ENCODE data around the gene ZDHHC22.

The ZDHHC22 gene

DNA sequence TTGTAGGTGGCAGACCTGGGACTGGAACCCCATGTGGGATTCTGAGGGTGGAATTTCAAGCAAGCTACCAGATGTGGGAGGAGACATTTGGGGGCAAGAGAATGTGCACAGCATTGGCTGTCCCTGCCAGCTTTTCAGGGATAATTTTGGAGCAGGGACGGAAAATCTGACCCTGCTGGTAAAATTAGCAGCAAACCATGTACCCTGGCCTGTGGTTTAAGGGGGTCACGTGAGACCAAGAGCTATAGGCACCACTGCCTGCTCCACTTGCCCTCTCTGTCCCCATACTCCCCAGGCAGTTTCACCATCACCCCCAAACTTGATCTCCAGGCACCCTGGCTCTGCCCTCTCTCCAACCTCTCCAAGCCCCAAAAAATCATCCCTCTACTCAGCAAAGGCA lies 13.5 kb upstream of the ZDHHC22 start:
- no peak for DNase-seq

GRCh38 chr14:77154421-77154820 lies 12.8 kb upstream of the ZDHHC22 start:
- no peak for DNase-seq

- DNase-seq = no peak
These were observed 12.2 kb upstream of the ZDHHC22 start for GRCh38 chr14:77153802-77154201.

DNA sequence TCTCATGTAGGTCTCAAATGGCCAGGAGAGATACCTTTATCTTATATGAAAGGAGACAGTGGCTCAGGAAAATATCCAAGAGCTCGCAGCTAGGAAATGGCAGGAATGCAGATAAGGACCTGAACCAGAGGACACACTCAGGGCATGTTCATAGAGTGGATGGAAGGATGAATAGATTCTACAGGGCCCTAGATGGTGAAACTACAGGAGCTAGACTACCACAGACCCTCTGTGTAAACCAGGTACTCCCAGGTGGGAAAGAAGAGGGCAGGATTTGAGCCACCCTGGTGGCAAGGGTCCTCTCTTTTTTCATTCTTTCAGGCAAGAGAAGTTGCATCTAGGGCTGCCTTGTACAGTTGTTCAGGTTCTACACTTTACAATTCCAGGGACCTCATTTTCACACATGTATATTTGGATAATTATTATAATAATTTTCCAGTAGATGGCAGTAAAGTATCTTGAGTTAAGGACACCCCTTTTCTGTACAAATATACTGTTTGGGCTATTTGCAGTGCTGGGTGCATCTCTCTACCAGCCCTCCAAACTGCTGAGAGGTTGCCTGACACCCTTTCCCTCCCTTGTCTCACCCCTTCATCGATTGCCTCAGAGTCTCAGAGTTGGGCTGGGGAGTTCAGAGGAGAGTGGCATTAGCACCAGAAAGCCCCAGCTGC lies 10.5 kb upstream of the ZDHHC22 start:
- DNase-seq = peak; percentile 30 to 74 (median 72)

- DNase-seq = peak in 2 of 3 donors; percentile 34 to 49
These were observed 9.7 kb upstream of the ZDHHC22 start for GRCh38 chr14:77151245-77151644.

- no peak for DNase-seq
These were observed 7.1 kb upstream of the ZDHHC22 start for GRCh38 chr14:77148510-77149231.

GRCh38 chr14:77145975-77146740 lies 4.6 kb upstream of the ZDHHC22 start:
- DNase-seq = no peak

- no peak for DNase-seq
These were observed 3.0 kb upstream of the ZDHHC22 start for GRCh38 chr14:77144412-77145115.

DNA sequence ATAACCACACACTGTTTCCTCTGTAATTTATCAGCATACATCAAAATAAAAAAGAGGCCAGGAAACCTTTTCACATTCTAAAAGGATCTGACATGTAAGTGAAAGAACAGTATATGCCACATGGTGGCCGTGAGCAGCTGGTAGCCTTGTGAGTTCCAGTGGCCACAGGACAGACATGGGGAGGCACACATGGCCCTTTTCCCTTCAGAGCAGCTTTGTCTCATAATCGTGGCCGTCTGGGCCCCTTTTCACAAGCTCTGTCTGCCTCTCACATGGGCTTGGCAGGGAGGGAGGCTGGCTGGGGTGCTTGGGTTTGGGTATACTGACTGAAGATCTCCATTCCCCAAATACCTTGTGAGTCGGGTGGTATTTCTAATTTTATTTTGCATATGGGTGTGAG lies 1.5 kb upstream of the ZDHHC22 start:
- DNase-seq = no peak

DNA sequence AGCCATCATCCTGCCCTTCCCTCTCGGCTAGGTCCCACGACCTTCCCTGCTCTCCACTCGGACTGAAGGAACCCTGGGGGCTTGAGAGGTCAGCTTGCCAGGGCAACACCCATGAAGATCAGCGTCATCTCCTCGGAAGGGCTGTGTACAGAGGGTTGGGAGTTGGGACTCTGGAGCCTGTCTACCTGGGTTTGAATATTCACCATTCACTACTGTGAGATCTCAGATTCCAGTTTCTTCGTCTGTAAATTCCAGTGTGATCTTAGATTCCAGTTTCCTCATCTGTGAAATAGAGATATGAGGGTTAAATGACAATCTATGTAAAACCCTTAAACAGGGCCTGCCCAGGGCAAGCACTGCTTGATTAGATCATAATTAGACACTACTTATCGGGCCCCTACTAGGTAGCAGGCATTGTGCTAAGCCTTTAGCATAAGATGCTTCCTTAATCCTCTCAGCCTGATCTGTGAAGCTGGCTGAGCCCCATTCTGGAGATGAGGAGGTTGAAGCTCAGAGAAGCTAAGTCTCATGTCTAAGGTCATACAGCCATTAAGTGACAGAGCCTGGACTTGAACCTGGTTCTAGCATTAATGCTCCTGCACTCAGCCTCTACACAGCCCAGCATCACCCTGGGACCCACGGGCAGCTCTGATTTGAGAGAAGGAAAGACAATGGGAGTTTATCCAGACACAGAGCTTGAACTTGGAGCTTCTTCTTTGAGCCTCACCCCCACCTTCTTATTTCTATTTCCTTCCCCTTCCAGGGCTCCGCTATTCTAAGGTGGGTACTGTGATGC lies 612 bp upstream of the ZDHHC22 start:
- DNase-seq = no peak

DNA sequence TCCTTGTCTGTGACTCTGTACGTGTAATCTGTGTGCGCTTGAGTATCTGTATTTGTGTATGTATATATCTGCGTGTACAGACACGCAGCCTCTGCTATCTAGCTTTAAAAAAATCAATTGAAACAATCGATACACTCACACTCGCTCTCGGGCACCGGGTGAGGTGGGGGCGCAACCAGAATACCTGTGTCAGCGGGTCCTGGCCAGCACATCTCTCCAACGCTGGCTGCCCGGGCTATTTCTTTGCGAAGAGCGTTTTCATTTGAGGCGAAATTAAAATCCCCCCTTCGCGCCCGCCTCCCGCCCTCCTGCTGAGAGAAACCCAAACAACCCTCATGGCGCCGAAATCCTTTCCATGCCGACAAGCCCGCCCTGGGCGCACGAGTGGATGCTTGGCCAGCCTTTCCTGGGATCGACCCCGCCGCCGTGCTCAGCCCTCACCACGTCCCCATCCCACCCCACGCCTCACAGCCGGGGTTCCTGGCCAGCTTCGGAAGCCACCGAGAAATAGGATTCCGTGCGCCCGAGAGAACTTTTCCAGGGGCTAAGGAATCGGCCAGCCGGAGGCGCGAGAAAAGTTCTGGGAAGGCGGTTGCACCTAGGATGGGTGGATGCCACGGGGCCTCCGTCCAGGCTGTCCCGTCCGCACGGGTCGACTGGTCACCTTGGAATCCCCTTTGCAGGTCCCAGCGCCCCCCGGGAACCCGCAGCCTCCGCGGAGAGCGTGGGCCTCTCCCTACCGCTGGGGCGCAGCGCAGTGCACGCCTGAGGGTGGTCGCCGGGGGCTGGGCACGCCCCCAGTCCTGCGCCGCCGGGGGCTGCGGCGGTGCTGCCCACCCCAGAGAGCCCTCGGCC lies 1.0 kb downstream of the ZDHHC22 start:
- no peak for DNase-seq

DNA sequence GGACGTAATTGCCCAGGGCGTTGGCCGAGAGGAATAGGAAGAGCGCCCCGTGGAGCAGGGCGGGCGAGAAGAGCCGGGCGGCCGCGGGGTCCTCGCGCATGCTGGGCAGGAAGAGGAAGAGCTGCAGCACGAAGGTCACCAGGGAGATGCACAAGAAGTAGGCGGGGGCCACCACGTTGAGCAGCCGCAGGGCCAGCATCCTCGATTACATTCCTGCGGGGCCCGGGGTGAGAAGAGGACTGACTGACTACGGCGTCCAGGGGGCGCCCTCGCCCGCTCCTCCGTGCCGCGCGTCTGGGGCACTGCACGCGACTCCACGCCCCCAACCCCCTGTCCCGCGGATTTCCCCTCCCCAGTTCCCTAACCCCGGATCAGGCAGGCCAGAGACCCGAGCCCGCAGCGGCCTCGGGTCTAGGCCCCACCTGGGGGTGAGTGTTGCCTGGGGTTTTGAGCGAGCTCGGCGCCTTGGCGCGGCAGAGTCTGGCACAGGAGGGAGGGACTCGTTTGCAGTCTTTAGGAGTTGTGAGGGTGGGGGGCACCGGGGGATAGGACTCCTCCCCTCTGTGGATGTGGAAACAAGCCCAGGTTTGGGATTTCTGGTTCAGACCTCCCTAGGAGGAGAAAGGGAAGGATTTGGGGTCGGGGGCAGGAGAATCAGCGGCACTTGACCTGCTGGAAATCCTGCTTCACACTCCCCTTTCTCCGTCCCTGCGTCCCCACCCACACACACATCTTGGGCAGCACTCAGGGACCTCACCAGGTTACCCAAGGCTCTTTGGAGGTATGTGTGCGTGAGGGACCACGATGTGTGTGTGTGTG lies 1.8 kb downstream of the ZDHHC22 start:
- DNase-seq = peak; percentile 39 to 72 (median 47)

DNA sequence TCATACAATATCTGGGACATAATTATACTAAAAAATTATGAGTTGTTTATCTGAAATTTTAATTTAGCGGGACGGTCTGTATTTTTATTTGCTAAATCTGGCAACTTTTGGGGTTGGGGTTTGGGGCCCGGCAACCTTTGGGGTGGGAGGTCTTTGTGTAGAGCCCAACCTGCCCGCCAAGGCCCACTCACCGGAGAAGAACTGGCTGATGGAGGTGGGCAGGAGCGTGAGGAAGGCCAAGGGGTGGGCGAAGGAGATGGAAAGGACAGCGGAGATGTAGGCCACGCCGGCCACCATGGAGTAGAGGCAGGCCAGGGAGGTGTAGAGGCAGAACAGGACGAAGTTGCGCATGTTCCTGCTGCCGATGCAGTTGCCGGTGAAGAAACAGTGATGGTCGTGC lies 2.6 kb downstream of the ZDHHC22 start:
- no peak for DNase-seq

GRCh38 chr14:77133720-77134338 lies 7.8 kb downstream of the ZDHHC22 start:
- DNase-seq = peak; percentile 72 to 88 (median 82)

GRCh38 chr14:77131871-77132486 lies 9.6 kb downstream of the ZDHHC22 start:
- no peak for DNase-seq

DNA sequence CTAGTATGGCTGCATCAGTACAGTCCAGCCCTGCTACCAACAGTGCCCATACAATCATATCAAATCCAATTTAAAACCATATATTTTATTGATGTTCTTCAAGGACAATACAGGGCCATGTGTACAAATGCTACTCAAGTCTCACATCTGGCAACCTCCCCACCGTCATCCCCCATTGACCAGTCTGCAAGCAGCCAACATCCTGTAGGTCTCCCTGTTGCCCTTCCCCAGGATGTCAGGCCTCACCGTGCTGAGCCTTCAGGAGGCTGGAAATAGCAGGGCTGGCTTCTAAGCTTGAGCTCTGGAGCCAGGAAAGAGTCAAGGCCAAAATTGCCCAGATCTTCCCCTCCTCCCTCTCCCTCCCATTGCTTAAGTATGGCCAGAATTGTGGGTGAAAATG lies 10.4 kb downstream of the ZDHHC22 start:
- DNase-seq = no peak

DNA sequence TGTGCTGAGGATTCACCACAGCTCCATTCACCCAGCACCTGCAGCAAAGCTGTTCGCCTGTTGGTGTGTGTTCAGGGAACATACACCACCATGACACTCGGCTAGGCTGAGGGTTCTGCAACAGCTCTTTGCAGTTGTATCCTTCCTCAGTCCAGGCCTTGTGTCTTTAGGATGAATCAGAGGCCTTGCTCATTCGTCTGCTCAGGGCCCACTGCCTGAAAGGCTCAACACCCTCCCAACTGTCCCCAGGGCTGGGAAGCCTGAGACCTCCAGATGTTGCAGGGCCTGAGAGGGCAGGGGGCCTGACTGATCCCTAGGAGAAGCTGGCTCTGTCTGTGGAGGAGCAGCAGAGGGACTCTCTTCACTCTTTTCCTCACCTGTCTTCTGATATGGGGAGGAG lies 11.2 kb downstream of the ZDHHC22 start:
- no peak for DNase-seq

- no peak for DNase-seq
These were observed 13.1 kb downstream of the ZDHHC22 start for GRCh38 chr14:77128414-77128891.

DNA sequence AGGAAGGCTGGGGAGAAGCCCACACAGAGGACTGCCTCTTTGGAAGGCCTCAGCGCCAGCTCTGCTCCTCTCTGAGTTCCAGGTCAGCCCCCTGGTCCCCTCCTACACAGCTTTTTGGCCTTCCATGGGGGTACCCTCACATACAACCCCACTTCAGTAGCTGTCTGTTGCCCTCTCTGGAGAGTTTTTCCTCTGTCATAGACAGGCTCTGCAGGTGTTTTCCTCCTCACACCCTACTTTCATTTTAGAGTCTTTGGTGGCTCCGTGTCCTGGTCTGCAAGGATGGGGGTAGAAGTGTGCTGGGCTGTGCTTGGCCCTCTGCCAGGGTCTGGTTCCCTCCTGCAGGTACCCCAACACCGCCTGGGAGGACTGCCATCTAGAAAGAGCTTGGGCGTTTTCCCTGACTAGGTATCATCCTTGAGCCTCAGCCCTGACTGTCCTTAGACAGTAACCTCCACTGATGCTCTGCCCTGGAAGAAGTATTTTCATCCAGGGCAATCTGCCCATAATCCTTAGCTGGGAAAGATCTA lies 15.1 kb downstream of the ZDHHC22 start:
- no peak for DNase-seq
